IPS-18a (cell line): ENCODE measurements around the gene CHM.
"Not testable (repeated sequence)": the region's sequence is repeated elsewhere in the genome, so short reads cannot be mapped to it uniquely, and the experiment has no call there.

Experiments
- H3K27ac ChIP-seq: one replicate; pipeline ENCODE4 v1.5.1; 2013; ENCODE audit warnings: low read length
- H3K27me3 ChIP-seq: one replicate; pipeline ENCODE4 v1.6.1; 2013; ENCODE audit warnings: mild to moderate bottlenecking, low read length; ENCODE audit not compliant: control insufficient read depth, insufficient read depth
- H3K36me3 ChIP-seq: one replicate; pipeline ENCODE4 v1.6.1; 2013; ENCODE audit warnings: low read depth, low read length; ENCODE audit not compliant: control insufficient read depth
- H3K4me1 ChIP-seq: one replicate; pipeline ENCODE4 v1.6.1; 2013; ENCODE audit warnings: low read depth, low read length; ENCODE audit not compliant: control insufficient read depth
- H3K4me3 ChIP-seq: one replicate; pipeline ENCODE4 v1.5.1; 2013; ENCODE audit warnings: low read length
- H3K9ac ChIP-seq: one replicate; pipeline ENCODE4 v1.6.1; 2013; ENCODE audit warnings: mild to moderate bottlenecking, low read length, moderate library complexity
- H3K9me3 ChIP-seq: one replicate; pipeline ENCODE4 v1.6.1; 2013; ENCODE audit warnings: low read depth, low read length; ENCODE audit not compliant: control insufficient read depth

CHM gene

DNA sequence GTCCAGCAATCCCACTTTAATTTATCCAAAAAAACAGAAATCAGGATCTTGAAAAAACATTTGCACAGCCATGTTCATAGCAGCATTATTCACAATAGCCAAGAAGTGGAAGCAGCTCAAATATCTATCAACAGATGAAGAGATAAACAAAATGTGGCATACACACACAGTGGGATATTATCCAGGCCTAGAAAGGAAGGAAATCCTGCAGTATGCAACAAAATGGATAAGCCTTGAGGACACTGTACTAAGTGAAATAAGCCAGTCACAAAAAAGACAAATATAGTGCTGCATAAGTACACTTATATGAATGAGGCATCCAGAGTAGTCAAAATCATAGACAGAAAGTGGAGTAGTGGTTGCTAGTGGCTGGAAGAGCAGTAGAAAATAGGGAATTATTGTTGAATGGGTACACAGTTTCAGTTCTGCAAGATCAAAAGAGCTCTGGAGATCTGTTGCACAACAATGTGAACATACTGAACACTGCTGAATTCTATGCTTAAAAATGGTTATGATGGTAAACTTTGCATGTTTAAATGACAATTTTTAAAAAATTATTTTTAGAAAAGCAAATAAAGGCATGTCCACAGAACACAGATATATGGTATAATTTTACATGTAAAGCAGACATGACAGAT is 25.6 kb downstream of the CHM start:
- Histone ChIP-seq H3K27me3 (no peaks in the 10 kb centered on the region), H3K27ac (no peak overlapping the region)

DNA sequence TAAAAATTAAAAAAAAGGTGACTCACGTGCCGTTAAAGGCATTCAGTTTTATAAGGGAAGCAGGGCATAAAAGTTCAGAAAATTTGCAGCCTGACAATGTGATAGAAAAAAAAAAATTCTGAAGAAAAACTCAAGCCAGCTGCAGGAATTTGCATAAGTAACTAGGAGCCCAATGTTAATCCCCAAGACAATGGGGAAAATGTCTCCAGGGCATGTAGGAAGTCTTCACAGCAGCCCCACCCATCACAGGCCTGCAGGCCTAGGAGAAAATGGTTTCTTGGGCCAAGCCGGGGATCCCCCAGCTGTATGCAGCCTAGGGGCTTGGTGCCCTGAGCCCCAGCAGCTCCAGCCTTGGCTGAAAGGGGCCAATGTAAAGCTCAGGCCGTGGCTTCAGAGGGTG is 31.2 kb downstream of the CHM start:
- Histone ChIP-seq H3K4me1 (peaks cover 27% of the 10 kb centered on the region), H3K36me3 (no peaks in the 10 kb centered on the region), H3K27ac (no peak overlapping the region), H3K9me3 (no peaks in the 10 kb centered on the region), H3K9ac (no peak overlapping the region), H3K27me3 (no peaks in the 10 kb centered on the region), H3K4me3 (no peak overlapping the region)

More for the DNA sequence above, 25.6 kb downstream of the CHM start:
- Histone ChIP-seq H3K9ac (no peak overlapping the region), H3K36me3 (peaks cover 19% of the 10 kb centered on the region), H3K9me3 (no peaks in the 10 kb centered on the region), H3K4me3 (no peak overlapping the region), H3K4me1 (no peaks in the 10 kb centered on the region)

DNA sequence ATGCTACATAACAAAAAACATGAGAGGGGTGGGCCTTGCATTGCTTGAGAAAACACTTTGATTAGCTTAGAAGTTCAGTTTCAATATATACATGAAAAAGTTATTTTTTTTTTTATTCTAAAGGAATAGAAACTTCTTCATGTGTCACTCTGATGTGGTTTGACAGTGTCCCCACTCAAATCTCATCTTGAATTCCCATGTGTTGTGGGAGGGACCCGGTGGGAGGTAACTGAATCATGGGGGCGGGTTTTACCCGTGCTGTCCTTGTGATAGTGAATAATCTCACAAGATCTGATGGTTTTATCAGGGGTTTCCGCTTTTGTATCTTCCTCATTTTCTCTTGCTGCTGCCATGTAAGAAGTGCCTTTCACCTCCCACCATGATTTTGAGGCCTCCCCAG is 32.4 kb downstream of the CHM start:
- not testable (repeated sequence) for H3K4me3 ChIP-seq, H3K27ac ChIP-seq, H3K9me3 ChIP-seq, H3K36me3 ChIP-seq, H3K27me3 ChIP-seq, H3K9ac ChIP-seq
- peaks cover 27% of the 10 kb centered on the region for H3K4me1 ChIP-seq

DNA sequence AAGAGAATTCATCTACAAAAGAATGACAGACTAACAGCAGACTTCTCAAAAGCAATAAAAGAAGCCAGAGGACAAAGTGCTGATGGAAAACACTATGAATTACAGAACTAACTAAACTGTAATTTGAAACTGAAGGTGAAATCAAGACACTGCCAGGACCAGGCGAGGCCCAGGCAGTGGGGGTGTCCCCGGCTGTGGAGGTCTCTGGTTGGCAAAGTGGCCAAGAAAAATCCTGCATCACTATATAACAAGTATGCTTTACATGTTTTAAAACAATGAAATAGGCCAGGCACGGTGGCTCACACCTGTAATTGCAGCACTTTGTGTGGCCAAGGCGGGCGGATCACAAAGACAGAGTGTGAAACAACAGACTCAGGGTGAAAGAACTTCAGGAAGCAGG is 32.9 kb downstream of the CHM start:
- no peak overlapping the region for H3K27ac ChIP-seq
- no peaks in the 10 kb centered on the region for H3K27me3 ChIP-seq
- peaks cover 27% of the 10 kb centered on the region for H3K4me1 ChIP-seq
- no peak overlapping the region for H3K9ac ChIP-seq
- H3K9me3 ChIP-seq = no peaks in the 10 kb centered on the region
- H3K4me3 ChIP-seq = no peak overlapping the region
- no peaks in the 10 kb centered on the region for H3K36me3 ChIP-seq

DNA sequence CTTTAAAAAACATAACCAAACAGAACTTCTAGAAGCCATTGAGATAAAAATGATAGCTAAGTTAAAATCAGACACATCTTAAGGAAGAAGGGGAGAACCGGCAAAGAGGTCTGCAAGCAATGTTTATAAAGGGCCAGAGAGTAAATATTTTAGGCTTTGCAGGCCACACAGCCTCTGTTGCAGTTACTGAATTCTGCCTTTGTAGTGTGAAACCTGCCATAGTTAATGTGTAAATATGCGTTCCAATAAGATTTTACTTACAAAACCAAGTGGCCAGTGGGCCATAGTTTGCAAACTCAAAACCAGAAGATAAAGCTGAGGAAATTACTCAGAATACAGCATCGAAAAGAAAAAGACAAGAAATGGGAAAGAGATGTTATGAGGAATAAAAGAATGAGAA is 33.6 kb downstream of the CHM start:
- H3K4me3 ChIP-seq = no peak overlapping the region
- H3K4me1 ChIP-seq = peaks cover 27% of the 10 kb centered on the region
- no peaks in the 10 kb centered on the region for H3K36me3 ChIP-seq
- H3K27me3 ChIP-seq = no peaks in the 10 kb centered on the region
- H3K27ac ChIP-seq = peak overlapping the region; percentile 59
- no peaks in the 10 kb centered on the region for H3K9me3 ChIP-seq
- H3K9ac ChIP-seq = no peak overlapping the region

DNA sequence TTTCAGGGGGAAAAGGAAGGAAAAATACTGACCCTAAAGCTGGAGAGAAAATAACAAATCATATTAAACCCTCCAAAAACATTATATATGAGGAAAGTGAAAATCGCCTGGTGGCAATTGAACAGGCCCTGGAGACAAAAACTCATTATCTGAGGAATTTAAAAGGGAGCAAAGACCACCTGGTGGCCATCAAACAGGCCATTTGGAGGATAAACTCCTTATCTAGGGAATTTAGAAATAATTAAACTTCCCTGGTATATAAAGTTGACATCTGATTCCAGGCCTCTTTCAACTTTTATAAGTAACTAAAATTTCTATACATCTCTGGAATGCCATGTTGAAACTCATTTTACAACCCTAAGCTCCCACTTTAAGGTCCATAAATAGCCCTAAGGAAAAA is 35.2 kb downstream of the CHM start:
- H3K27ac ChIP-seq = no peak overlapping the region
- no peaks in the 10 kb centered on the region for H3K9me3 ChIP-seq
- peaks cover 27% of the 10 kb centered on the region for H3K4me1 ChIP-seq
- no peak overlapping the region for H3K9ac ChIP-seq
- no peaks in the 10 kb centered on the region for H3K27me3 ChIP-seq
- H3K36me3 ChIP-seq = no peaks in the 10 kb centered on the region
- no peak overlapping the region for H3K4me3 ChIP-seq

DNA sequence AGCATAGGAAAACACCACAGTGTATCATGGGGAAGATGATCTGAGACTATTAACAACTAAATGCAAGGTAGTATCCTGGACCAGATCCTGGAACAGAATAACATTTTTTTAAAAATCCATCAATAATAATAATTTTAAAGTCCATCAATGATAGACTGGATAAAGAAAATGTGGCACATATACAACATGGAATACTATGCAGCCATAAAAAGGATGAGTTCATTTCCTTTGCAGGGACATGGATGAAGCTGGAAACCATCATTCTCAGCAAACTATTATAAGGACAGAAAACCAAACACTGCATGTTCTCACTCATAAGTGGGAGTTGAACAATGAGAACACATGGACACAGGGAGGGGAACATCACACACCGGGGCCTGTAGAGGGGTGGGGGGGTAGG is 37.6 kb downstream of the CHM start:
- H3K9me3 ChIP-seq, H3K9ac ChIP-seq, H3K27ac ChIP-seq, H3K4me3 ChIP-seq, H3K36me3 ChIP-seq, H3K27me3 ChIP-seq: not testable (repeated sequence)
- peaks cover 27% of the 10 kb centered on the region for H3K4me1 ChIP-seq

DNA sequence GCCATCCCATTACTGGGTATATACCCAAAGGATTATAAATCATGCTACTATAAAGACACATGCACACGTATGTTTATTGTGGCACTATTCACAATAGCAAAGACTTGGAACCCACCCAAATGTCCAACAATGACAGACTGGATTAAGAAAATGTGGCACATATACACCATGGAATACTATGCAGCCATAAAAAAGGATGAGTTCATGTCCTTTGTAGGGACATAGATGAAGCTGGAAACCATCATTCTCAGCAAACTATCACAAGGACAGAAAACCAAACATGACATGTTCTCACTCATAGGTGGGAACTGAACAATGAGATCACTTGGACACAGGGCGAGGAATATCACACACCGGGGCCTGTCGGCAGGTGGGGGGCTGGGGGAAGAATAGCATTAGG is 39.5 kb downstream of the CHM start:
- peaks cover 17% of the 10 kb centered on the region for H3K4me1 ChIP-seq
- H3K27me3 ChIP-seq, H3K4me3 ChIP-seq: not testable (repeated sequence)

DNA sequence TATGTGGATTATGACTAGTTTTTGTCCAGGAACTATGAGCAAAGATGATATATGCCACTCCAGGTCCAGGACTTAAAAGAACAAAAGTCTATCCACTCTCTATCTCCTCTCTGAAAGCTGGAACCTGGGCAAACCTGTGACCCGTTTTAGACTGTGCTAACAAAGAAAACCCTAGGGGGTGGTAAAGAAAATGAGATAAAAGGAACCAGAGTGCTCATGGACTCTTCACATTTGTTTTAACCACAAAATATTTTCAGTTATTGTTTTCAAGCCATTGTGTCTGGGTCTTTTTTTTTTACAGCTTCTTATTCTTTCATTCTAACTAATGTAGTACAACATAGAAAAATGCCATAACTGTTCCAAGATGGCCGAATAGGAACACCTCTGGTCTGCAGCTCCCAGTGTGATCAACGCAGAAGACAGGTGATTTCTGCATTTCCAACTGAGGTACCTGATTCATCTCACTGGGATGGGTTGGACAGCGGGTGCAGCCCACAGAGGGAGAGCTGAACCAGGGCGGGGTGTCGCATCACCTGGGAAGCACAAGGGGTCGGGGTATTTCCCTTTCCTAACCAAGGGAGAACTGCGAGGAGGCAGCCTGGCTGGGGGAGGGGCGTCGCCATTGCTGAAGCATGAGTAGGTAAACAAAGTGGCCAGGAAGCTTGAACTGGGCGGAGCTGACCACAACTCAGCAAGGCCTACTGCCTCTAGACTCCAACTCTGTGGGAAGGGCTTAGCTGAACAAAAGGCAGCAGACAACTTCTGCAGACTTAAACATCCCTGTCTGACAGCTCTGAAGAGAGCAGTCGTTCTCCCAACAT is 45.1 kb downstream of the CHM start:
- Histone ChIP-seq H3K27me3 (no peaks in the 10 kb centered on the region), H3K36me3 (no peaks in the 10 kb centered on the region), H3K9me3 (no peaks in the 10 kb centered on the region), H3K4me3 (peak overlapping the region; percentile 30), H3K4me1 (peaks cover 20% of the 10 kb centered on the region), H3K9ac (peak overlapping the region; percentile 43), H3K27ac (peak overlapping the region; percentile 19)

More for the DNA sequence above, 39.5 kb downstream of the CHM start:
- not testable (repeated sequence) for H3K9me3 ChIP-seq, H3K9ac ChIP-seq, H3K27ac ChIP-seq, H3K36me3 ChIP-seq

DNA sequence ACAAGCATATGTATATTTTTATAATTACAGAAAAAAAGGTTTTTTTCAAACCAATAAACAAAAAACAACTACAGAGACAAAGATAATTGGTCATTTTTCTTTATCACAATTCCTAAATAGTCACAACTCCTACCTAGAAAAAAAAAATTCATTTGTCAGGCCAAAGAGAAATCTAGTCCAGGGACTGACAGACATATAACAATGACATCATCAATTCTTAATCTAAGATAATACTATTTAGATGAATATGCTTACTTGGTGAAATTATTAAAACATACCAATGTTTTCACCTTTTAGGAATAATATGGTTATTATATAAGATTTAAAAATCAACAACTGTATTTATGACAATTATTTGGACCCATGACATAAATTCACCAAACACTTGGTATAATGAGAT is 48.4 kb downstream of the CHM start:
- no peak overlapping the region for H3K4me3 ChIP-seq
- H3K4me1 ChIP-seq = peaks cover 44% of the 10 kb centered on the region
- H3K36me3 ChIP-seq = no peaks in the 10 kb centered on the region
- no peak overlapping the region for H3K27ac ChIP-seq
- H3K9ac ChIP-seq = no peak overlapping the region
- H3K9me3 ChIP-seq = no peaks in the 10 kb centered on the region
- no peaks in the 10 kb centered on the region for H3K27me3 ChIP-seq

DNA sequence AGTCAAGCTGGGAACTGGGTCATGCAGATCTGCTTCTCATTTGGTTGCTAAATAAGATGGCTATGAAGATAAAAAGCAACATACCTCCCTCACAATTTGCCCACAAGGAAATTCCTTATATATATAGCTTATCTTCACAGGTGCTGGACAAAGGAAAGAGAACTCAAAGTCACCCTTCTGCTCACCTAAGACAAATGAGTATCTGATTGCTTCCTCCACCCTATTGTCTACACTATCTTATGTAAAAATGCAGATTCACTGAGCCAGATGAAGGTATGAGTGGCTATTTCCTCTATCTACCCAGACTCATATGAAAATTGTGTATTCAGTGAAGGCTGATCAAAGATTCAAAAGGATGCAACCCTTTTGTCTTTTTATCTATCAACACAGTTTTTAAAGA is 50.8 kb downstream of the CHM start:
- H3K36me3 ChIP-seq = no peaks in the 10 kb centered on the region
- H3K27ac ChIP-seq = no peak overlapping the region
- no peaks in the 10 kb centered on the region for H3K27me3 ChIP-seq
- H3K4me3 ChIP-seq = no peak overlapping the region
- no peaks in the 10 kb centered on the region for H3K9me3 ChIP-seq
- H3K9ac ChIP-seq = peak overlapping the region; percentile 2
- H3K4me1 ChIP-seq = peaks cover 28% of the 10 kb centered on the region

DNA sequence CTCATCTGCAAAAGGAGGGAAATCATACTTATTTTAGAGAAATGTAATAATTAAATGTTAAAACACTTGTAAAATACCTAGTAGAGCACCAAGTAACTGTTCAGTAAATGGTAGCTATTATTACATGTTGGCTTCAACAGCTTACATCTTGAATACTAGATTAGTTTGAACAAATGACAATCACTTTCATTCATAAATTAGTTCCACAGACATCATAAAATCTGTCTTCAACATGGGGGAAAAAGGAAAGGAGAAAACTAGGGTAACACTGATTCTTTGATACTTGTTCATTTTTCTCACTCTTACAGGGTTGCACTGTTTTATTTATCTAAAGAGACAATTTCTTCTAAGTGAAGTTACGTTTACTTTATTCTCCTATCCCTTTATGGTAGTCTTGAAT is 51.7 kb downstream of the CHM start:
- Histone ChIP-seq H3K27me3 (no peaks in the 10 kb centered on the region), H3K27ac (no peak overlapping the region)

More for the DNA sequence above, 51.7 kb downstream of the CHM start:
- Histone ChIP-seq H3K4me1 (peaks cover 24% of the 10 kb centered on the region), H3K9me3 (no peaks in the 10 kb centered on the region), H3K36me3 (no peaks in the 10 kb centered on the region), H3K4me3 (no peak overlapping the region), H3K9ac (no peak overlapping the region)
